ENCODE data around the gene FXYD3.

DNA sequence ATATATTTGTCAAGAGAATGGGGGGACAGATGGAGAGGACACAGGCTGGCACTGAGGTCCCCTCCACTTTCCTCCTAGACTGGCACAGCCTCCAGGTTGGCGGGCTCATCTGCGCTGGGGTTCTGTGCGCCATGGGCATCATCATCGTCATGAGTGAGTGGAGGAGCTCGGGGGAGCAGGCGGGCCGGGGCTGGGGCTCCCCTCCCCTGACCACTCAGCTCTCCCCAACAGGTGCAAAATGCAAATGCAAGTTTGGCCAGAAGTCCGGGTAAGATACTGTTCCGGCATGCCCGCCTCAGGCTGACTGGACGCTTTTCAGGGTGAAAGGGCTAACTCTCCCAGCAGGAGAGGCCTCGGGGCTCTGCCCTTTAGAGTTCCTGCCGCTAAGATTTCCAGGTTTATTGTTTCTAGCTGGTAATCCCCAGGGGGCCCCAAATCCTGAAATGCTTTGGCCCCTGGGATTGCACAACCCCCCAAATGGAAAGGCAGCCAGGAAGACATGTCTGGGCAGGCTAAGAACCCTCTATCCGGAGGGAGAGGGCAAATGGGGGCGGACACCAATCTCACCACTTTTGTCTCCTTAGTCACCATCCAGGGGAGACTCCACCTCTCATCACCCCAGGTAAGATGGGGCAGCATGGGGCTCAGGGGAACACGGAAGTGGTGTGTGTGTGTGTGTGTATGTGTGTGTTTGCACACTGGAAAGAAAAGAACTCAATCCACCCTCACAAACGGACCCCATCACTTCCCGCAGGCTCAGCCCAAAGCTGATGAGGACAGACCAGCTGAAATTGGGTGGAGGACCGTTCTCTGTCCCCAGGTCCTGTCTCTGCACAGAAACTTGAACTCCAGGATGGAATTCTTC, 7.3 kb downstream of the FXYD3 start:
- TF ChIP-seq, protein P1, sequence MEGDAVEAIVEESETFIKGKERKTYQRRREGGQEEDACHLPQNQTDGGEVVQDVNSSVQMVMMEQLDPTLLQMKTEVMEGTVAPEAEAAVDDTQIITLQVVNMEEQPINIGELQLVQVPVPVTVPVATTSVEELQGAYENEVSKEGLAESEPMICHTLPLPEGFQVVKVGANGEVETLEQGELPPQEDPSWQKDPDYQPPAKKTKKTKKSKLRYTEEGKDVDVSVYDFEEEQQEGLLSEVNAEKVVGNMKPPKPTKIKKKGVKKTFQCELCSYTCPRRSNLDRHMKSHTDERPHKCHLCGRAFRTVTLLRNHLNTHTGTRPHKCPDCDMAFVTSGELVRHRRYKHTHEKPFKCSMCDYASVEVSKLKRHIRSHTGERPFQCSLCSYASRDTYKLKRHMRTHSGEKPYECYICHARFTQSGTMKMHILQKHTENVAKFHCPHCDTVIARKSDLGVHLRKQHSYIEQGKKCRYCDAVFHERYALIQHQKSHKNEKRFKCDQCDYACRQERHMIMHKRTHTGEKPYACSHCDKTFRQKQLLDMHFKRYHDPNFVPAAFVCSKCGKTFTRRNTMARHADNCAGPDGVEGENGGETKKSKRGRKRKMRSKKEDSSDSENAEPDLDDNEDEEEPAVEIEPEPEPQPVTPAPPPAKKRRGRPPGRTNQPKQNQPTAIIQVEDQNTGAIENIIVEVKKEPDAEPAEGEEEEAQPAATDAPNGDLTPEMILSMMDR (IDR thresholded peaks at IDR 0.05; ENCODE audit: insufficient read depth, low read depth, low read length), result no peak
- TF ChIP-seq EZH2 (IDR thresholded peaks at IDR 0.05; ENCODE audit: insufficient read depth, low read length), result no peak

Measured in astrocyte (in vitro differentiated cells and primary cell).